ENCODE measurements around the gene RC3H1.

Gene RC3H1

DNA sequence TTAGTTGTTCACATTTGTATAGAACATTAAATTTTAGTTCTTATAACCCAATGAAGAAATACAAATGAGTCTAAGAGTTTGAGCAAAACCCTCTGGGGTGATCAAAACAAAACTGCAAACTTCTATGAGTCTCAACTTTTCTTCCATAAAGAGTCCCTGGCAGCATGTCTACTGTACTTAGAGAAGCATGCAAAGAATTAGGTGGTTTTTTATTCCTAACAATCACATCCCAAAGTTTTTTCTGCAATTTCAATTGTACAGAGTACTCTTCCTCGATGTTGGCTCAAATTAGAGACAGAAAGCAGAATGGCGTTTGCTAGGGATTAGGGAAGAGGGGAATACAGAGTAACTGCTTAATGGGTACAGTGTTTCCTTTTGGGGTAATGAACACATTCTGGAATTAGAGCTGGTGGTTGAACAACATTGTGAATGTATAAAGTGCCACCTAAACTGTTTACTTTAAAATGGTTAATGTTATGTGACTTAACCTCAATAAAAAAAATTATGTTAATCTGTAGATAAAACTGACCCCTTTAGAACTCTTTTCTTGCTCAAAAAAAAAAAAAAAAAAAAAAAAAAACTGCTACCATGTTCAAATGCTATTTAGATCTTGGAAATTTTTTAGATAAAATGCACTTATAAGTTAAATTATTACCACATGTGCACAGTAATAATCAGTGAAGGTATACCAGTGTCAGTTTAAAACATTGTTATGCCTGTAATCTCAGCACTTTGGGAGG is 4.8 kb downstream of the RC3H1 start (continued):
- TF ChIP-seq ZNF621 (tag by site-specific recombination; IDR thresholded peaks at IDR 0.05) = no peak
- 0 out of 2 replicates have a peak, but pooled peaks have one; percentile 20 for TF ChIP-seq ZEB2 (tag by site-specific recombination; IDR thresholded peaks at IDR 0.05)
- TF ChIP-seq ZBTB49 (tag by site-specific recombination; IDR thresholded peaks at IDR 0.05; ENCODE audit: low read depth) = no peak
- TF ChIP-seq ZNF664 (tag by site-specific recombination; IDR thresholded peaks at IDR 0.05) = no peak
- TF ChIP-seq ZSCAN18 (tag by site-specific recombination; IDR thresholded peaks at IDR 0.05) = no peak
- TF ChIP-seq KLF8 (tag by site-specific recombination; IDR thresholded peaks at IDR 0.05) = no peak

- ChIA-PET CTCF (no interaction called here), POLR2A (no interaction called here)
Measured at GRCh38 chr1:174013864-174014418, 8.2 kb downstream of the RC3H1 start.

More at GRCh38 chr1:174013864-174014418, 8.2 kb downstream of the RC3H1 start:
- Histone ChIP-seq H3K27ac (ENCODE audit: extremely low read depth, low read depth, low read length) (no peak overlapping the region), H3K9me3 (ENCODE audit: control insufficient read depth, insufficient read depth, low read depth, low read length) (no peaks in the 10 kb centered on the region), H3K36me3 (ENCODE audit: control insufficient read depth in 2 of 2, insufficient read depth in 1 of 2, low read length in 2 of 2) (peaks cover 0 to 6% of the 10 kb centered on the region in 2 experiments; a peak in 2 of 3 replicates), H3K4me3 (ENCODE audit: low read depth, low read length) (no peak overlapping the region), H3K4me1 (ENCODE audit: control insufficient read depth, insufficient read depth, low read length) (peaks cover 9% of the 10 kb centered on the region)
- no peak for TF ChIP-seq ZNF132 (tag by site-specific recombination; IDR thresholded peaks at IDR 0.05; ENCODE audit: borderline replicate concordance)
- TF ChIP-seq ZNF140 (tag by site-specific recombination; IDR thresholded peaks at IDR 0.05) = no peak
- no peak for TF ChIP-seq KLF7 (tag by site-specific recombination; IDR thresholded peaks at IDR 0.05; ENCODE audit: borderline replicate concordance)
- no peak for TF ChIP-seq ZNF391 (tag by site-specific recombination; IDR thresholded peaks at IDR 0.05; ENCODE audit: borderline replicate concordance, low read depth)
- no peak for TF ChIP-seq ZNF548 (tag by site-specific recombination; IDR thresholded peaks at IDR 0.05)
- TF ChIP-seq ZSCAN18 (tag by site-specific recombination; IDR thresholded peaks at IDR 0.05) = no peak
- TF ChIP-seq, protein P1, sequence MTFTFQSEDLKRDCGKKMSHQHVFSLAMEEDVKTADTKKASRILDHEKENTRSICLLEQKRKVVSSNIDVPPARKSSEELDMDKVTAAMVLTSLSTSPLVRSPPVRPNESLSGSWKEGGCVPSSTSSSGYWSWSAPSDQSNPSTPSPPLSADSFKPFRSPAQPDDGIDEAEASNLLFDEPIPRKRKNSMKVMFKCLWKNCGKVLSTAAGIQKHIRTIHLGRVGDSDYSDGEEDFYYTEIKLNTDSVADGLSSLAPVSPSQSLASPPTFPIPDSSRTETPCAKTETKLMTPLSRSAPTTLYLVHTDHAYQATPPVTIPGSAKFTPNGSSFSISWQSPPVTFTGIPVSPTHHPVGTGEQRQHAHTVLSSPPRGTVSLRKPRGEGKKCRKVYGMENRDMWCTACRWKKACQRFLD (tag by site-specific recombination; IDR thresholded peaks at IDR 0.05) = no peak
- no peak for TF ChIP-seq PRDM1 (tag by site-specific recombination; IDR thresholded peaks at IDR 0.05)
- no peak for TF ChIP-seq ZNF792 (tag by site-specific recombination; IDR thresholded peaks at IDR 0.05)
- no peak for TF ChIP-seq IKZF3 (tag by site-specific recombination; IDR thresholded peaks at IDR 0.05)
- TF ChIP-seq ZNF677 (tag by site-specific recombination; IDR thresholded peaks at IDR 0.05) = no peak
- TF ChIP-seq ZBTB44 (tag by site-specific recombination; IDR thresholded peaks at IDR 0.05) = no peak
